H9 (cell line): ENCODE results near the gene LDLRAD4. TPM values are rescaled to one million over a fixed set of nuclear protein-coding genes. Genes with fewer than 3 reads are reported as not detected.

Experiments
- DNase-seq: peaks from one replicate; pipeline ENCODE4 v3.0.0-alpha.2; 2017
- H2AFZ ChIP-seq: one replicate; pipeline ENCODE4 v1.6.1; 2013; ENCODE audit warnings: mild to moderate bottlenecking, low read length, control low read depth, moderate library complexity
- H2AK5ac ChIP-seq: 2 replicates; pipeline ENCODE4 v1.6.1; 2013; ENCODE audit warnings: low read length, control low read depth, mixed read lengths; ENCODE audit not compliant: insufficient read length
- H2BK120ac ChIP-seq: one replicate; pipeline ENCODE4 v1.6.1; 2013; ENCODE audit warnings: low read depth, mild to moderate bottlenecking, low read length, control low read depth, inconsistent platforms; ENCODE audit not compliant: poor library complexity, severe bottlenecking
- H2BK12ac ChIP-seq: 2 replicates; pipeline ENCODE4 v1.6.1; 2013; ENCODE audit warnings: low read length, control low read depth, mixed read lengths, low read depth; ENCODE audit not compliant: insufficient read length
- H2BK15ac ChIP-seq: 2 replicates; pipeline ENCODE4 v1.6.1; 2013; ENCODE audit warnings: low read depth, low read length, control low read depth
- H2BK20ac ChIP-seq: one replicate; pipeline ENCODE4 v1.6.1; 2013; ENCODE audit warnings: low read depth, mild to moderate bottlenecking, low read length, control low read depth, inconsistent platforms; ENCODE audit not compliant: poor library complexity, severe bottlenecking
- H2BK5ac ChIP-seq: 2 replicates; pipeline ENCODE4 v1.6.1; 2013; ENCODE audit warnings: low read length, control low read depth, mixed read lengths; ENCODE audit not compliant: insufficient read length
- H3K14ac ChIP-seq: 2 replicates; pipeline ENCODE4 v1.6.1; 2013; ENCODE audit warnings: low read length, control low read depth; ENCODE audit not compliant: insufficient read depth
- H3K18ac ChIP-seq: 2 replicates; pipeline ENCODE4 v1.6.1; 2013; ENCODE audit warnings: low read depth, mild to moderate bottlenecking, mixed read lengths, low read length, control low read depth; ENCODE audit not compliant: insufficient read length
- H3K23ac ChIP-seq: 2 replicates; pipeline ENCODE4 v1.6.1; 2013; ENCODE audit warnings: low read length, control low read depth, mixed read lengths, low read depth; ENCODE audit not compliant: insufficient read length
- H3K23me2 ChIP-seq: 2 replicates; pipeline ENCODE4 v1.6.1; 2013; ENCODE audit warnings: low read depth, mild to moderate bottlenecking, mixed read lengths, low read length, control low read depth; ENCODE audit not compliant: insufficient read length, poor library complexity, severe bottlenecking
- H3K27ac ChIP-seq: 2 replicates; pipeline ENCODE4 v1.5.1; 2013; ENCODE audit warnings: low read length, control low read depth, mixed read lengths, low read depth; ENCODE audit not compliant: insufficient read length
- H3K27me3 ChIP-seq: 2 replicates; pipeline ENCODE4 v1.6.1; 2013; ENCODE audit warnings: low read length, control low read depth, inconsistent platforms; ENCODE audit not compliant: insufficient read depth
- H3K4ac ChIP-seq: 2 replicates; pipeline ENCODE4 v1.6.1; 2013; ENCODE audit warnings: low read depth, mild to moderate bottlenecking, control low read depth, inconsistent platforms, low read length, moderate library complexity
- H3K4me1 ChIP-seq: 2 replicates; pipeline ENCODE4 v1.6.1; 2013; ENCODE audit warnings: low read length, control low read depth, inconsistent platforms; ENCODE audit not compliant: insufficient read depth
- H3K4me2 ChIP-seq: 2 replicates; pipeline ENCODE4 v1.6.1; 2013; ENCODE audit warnings: low read length, control low read depth, mixed read lengths; ENCODE audit not compliant: insufficient read length, insufficient read depth
- H3K56ac ChIP-seq: 2 replicates; pipeline ENCODE4 v1.6.1; 2013; ENCODE audit warnings: low read depth, mild to moderate bottlenecking, mixed read lengths, low read length, control low read depth; ENCODE audit not compliant: insufficient read length
- H3K79me1 ChIP-seq: 2 replicates; pipeline ENCODE4 v1.6.1; 2013; ENCODE audit warnings: low read depth, mild to moderate bottlenecking, moderate library complexity, low read length, control low read depth, inconsistent platforms; ENCODE audit not compliant: insufficient read depth, poor library complexity, severe bottlenecking
- H3K79me2 ChIP-seq: 2 replicates; pipeline ENCODE4 v1.6.1; 2013; ENCODE audit warnings: low read length, control low read depth, inconsistent platforms; ENCODE audit not compliant: insufficient read depth
- H3K9ac ChIP-seq: 2 replicates; pipeline ENCODE4 v1.6.1; 2013; ENCODE audit warnings: low read length, control low read depth, mixed read lengths; ENCODE audit not compliant: insufficient read length; ENCODE audit errors: extremely low read depth
- H3K9me3 ChIP-seq: one replicate; pipeline ENCODE4 v1.6.1; 2013; ENCODE audit warnings: low read depth, low read length, inconsistent platforms; ENCODE audit not compliant: control insufficient read depth
- H3T11ph ChIP-seq: one replicate; pipeline ENCODE4 v1.6.1; 2013; ENCODE audit warnings: mild to moderate bottlenecking, low read length, control low read depth, inconsistent platforms
- H4K20me1 ChIP-seq: one replicate; pipeline ENCODE4 v1.6.1; 2013; ENCODE audit not compliant: control insufficient read depth, insufficient read length, insufficient read depth
- H4K5ac ChIP-seq: 2 replicates; pipeline ENCODE4 v1.6.1; 2013; ENCODE audit warnings: low read depth, mild to moderate bottlenecking, mixed read lengths, low read length, control low read depth; ENCODE audit not compliant: insufficient read length
- H4K8ac ChIP-seq: replicated peaks from 2 replicates; pipeline ENCODE4 v1.6.1; 2013; ENCODE audit warnings: low read length, control low read depth, mixed read lengths, low read depth; ENCODE audit not compliant: insufficient read length
- H4K91ac ChIP-seq: 2 replicates; pipeline ENCODE4 v1.6.1; 2013; ENCODE audit warnings: low read depth, mild to moderate bottlenecking, moderate library complexity, mixed read lengths, low read length, control low read depth; ENCODE audit not compliant: insufficient read length
- H3K27ac Mint-ChIP-seq, 3 experiments: 2 replicates in 2 of 3; 3 replicates in 1 of 3; pipeline ENCODE4 v1.8.0; 2020 to 2021; ENCODE audit warnings: mixed read lengths in 3 of 3, mild to moderate bottlenecking in 1 of 3, moderate library complexity in 1 of 3
- H3K27me3 Mint-ChIP-seq: 2 replicates; pipeline ENCODE4 v1.8.0; 2021; ENCODE audit warnings: low read depth, mild to moderate bottlenecking, moderate library complexity, mixed read lengths
- H3K36me3 Mint-ChIP-seq, 3 experiments: 2 replicates in 2 of 3; 3 replicates in 1 of 3; pipeline ENCODE4 v1.8.0; 2020 to 2021; ENCODE audit warnings: low read depth in 3 of 3, mixed read lengths in 3 of 3; ENCODE audit not compliant: insufficient read depth in 1 of 3
- H3K4me1 Mint-ChIP-seq, 2 experiments: 2 replicates each; pipeline ENCODE4 v1.8.0; 2020; ENCODE audit warnings: mixed read lengths in 2 of 2
- H3K4me3 Mint-ChIP-seq, 2 experiments: 2 replicates in 1 of 2; 3 replicates in 1 of 2; pipeline ENCODE4 v1.8.0; 2020 to 2021; ENCODE audit warnings: mild to moderate bottlenecking in 2 of 2, mixed read lengths in 2 of 2, moderate library complexity in 1 of 2
- H3K9me3 Mint-ChIP-seq, 2 experiments: 2 replicates in 1 of 2; 3 replicates in 1 of 2; pipeline ENCODE4 v1.8.0; 2020; ENCODE audit warnings: mild to moderate bottlenecking in 2 of 2, mixed read lengths in 2 of 2, moderate library complexity in 1 of 2
- CTCF ChIP-seq: fragments of 200-600 bp; sonication (generic); conservative IDR thresholded peaks from 3 replicates; pipeline ENCODE4 v1.8.0; 2021; ENCODE audit warnings: antibody characterized with exemption, mild to moderate bottlenecking
- WGBS: extraction: QIAGEN DNeasy Blood & Tissue Kit; methylation state at CpG from one replicate; pipeline ENCODE4 v1.1.7; 2013; ENCODE audit warnings: missing lambda C conversion rate, low lambda C conversion rate, mixed read lengths; ENCODE audit not compliant: insufficient read length; ENCODE audit errors: extremely low coverage; 5-methylcytosine and 5-hydroxymethylcytosine counted together
- total RNA-seq: library from RNA; stranded (reverse); gene quantifications from 2 replicates; pipeline ENCODE4 v1.2.1, GENCODE V29; 2021

The LDLRAD4 gene
- total RNA-seq, 1 experiment from 2014 or later, result 3.9 TPM

GRCh38 chr18:13470516-13471197, 252.1 kb downstream of the LDLRAD4 start:
- Histone ChIP-seq H4K5ac (no peak overlapping the region), H2BK15ac (no peak overlapping the region), H3K27me3 (no peaks in the 10 kb centered on the region), H3K4me2 (no peak overlapping the region), H2BK12ac (no peak overlapping the region), H4K8ac (no peak overlapping the region), H2BK120ac (no peak overlapping the region), H3K4ac (no peak overlapping the region), H4K20me1 (no peaks in the 10 kb centered on the region), H2AK5ac (no peak overlapping the region), H3K14ac (no peak overlapping the region), H3K9ac (no peak overlapping the region), H2BK5ac (no peak overlapping the region), H3K18ac (no peak overlapping the region), H3K23me2 (no peaks in the 10 kb centered on the region), H3K9me3 (no peaks in the 10 kb centered on the region), H2BK20ac (no peak overlapping the region), H2AFZ (no peak overlapping the region), H3K23ac (no peak overlapping the region), H3K56ac (no peak overlapping the region), H3K79me2 (0 out of 2 replicates have a peak, but pooled peaks cover 2% of the 10 kb centered on the region), H3K79me1 (no peaks in the 10 kb centered on the region), H3T11ph (no peak overlapping the region), H3K4me1 (no peaks in the 10 kb centered on the region), H3K27ac (no peak overlapping the region), H4K91ac (no peak overlapping the region)
- no peak for TF ChIP-seq CTCF
- WGBS, result no CpG with 5 or more reads among the region's 10 CpGs
- no peak overlapping the region for H3K4me3 Mint-ChIP-seq
- H3K27me3 Mint-ChIP-seq, result no peaks in the 10 kb centered on the region
- DNase-seq, result no peak
- H3K36me3 Mint-ChIP-seq, result peaks cover 0 to 4% (median 2%) of the 10 kb centered on the region in 3 experiments; a peak in 3 of 7 replicates
- H3K27ac Mint-ChIP-seq, result peak overlapping the region in 1 of 3 experiments; percentile 74; a peak in 2 of 7 replicates
- H3K4me1 Mint-ChIP-seq, result peaks cover 23 to 25% of the 10 kb centered on the region in 2 experiments
- H3K9me3 Mint-ChIP-seq, result peaks cover 3 to 8% of the 10 kb centered on the region in 2 experiments; a peak in 4 of 5 replicates
